HepG2 (cell line): ENCODE measurements around the gene PDGFRB. TPM values are rescaled to one million over a fixed set of nuclear protein-coding genes. Genes with fewer than 3 reads are reported as not detected.

Source experiments
- ATAC-seq: fragments of 200-7000 bp; cut with Tn5 transposase; 3 replicates; pipeline ENCODE4 v1.9.1; 2020; ENCODE audit warnings: mild to moderate bottlenecking, moderate library complexity
- BruUV-seq: library from RNA; stranded (reverse); fragments of 400-500 nt; replicated peaks from 2 replicates; lab custom pipeline; 2021; lab: Mats Ljungman, UMichigan
- CTCF ChIA-PET: fragments of 300-600 bp; formaldehyde crosslinking; extraction: SDS; loops from one replicate; lab custom pipeline; 2021; ENCODE audit warnings: low total read pairs, inconsistent platforms, low intra/inter-chr PET ratio; lab: Yijun Ruan, JAX
- POLR2A ChIA-PET: fragments of 350-600 bp; sonication (Branson Sonifier 250); formaldehyde crosslinking; loops from one replicate; lab custom pipeline; 2020; ENCODE audit warnings: antibody characterized with exemption, inconsistent platforms; lab: Yijun Ruan, JAX
- DNase-seq: peaks from one replicate; pipeline ENCODE4 v3.0.0-alpha.2; 2015; ENCODE audit warnings: low spot score
- FAIRE-seq: peaks from 3 replicates; lab custom pipeline; 2011; peaks lifted over from hg19 to GRCh38; lab: Jason Lieb, UNC
- H2AFZ ChIP-seq: one replicate; pipeline ENCODE4 v1.6.1; 2011; ENCODE audit warnings: low read length, inconsistent platforms
- H3K27ac ChIP-seq: fragments of 300-600 bp; 3 replicates; pipeline ENCODE4 v1.8.0; 2011; ENCODE audit warnings: mixed run types, mild to moderate bottlenecking, mixed read lengths, low read length, inconsistent platforms; ENCODE audit not compliant: insufficient read depth; ENCODE audit errors: extremely low read length
- H3K27me3 ChIP-seq, 2 experiments: fragments of 200-600 bp in 1 of 2; 2 replicates in 1 of 2; 3 replicates in 1 of 2; pipeline versions ENCODE4 v1.6.0 to v1.8.0; 2011; ENCODE audit warnings: low read length in 2 of 2, mild to moderate bottlenecking in 2 of 2, moderate library complexity in 2 of 2, inconsistent platforms in 1 of 2; ENCODE audit not compliant: insufficient read depth in 2 of 2, control insufficient read depth in 1 of 2
- H3K36me3 ChIP-seq, 2 experiments: fragments of 200-600 bp in 1 of 2; replicated peaks in 1 of 2; 2 replicates in 1 of 2; 3 replicates in 1 of 2; pipeline versions ENCODE4 v1.5.1 to v1.8.0; 2011; ENCODE audit warnings: low read length in 2 of 2, inconsistent platforms in 1 of 2; ENCODE audit not compliant: insufficient read depth in 2 of 2, control insufficient read depth in 1 of 2
- H3K4me1 ChIP-seq: 2 replicates; pipeline ENCODE4 v1.5.1; 2012; ENCODE audit warnings: low read length, inconsistent platforms; ENCODE audit not compliant: insufficient read depth
- H3K4me2 ChIP-seq: 2 replicates; pipeline ENCODE4 v1.6.0; 2011; ENCODE audit warnings: low read depth, low read length, inconsistent platforms
- H3K4me3 ChIP-seq, 3 experiments: fragments of 200-600 bp in 1 of 3; sonication (generic), shearing (Covaris generic) in 1 of 3; replicated peaks in 1 of 3; 2 replicates each; pipeline ENCODE4 v1.5.1; 2011 to 2016; ENCODE audit warnings: low read length in 3 of 3, inconsistent platforms in 2 of 3, low read depth in 2 of 3, mild to moderate bottlenecking in 2 of 3, control low read depth in 1 of 3, mixed read lengths in 1 of 3; ENCODE audit not compliant: insufficient read depth in 1 of 3
- H3K79me2 ChIP-seq: one replicate; pipeline ENCODE4 v1.6.1; 2011; ENCODE audit warnings: low read length, inconsistent platforms; ENCODE audit not compliant: insufficient read depth
- H3K9ac ChIP-seq: 2 replicates; pipeline ENCODE4 v1.6.0; 2011; ENCODE audit warnings: mild to moderate bottlenecking, low read depth, low read length, inconsistent platforms; ENCODE audit not compliant: insufficient read depth
- H3K9me3 ChIP-seq: 2 replicates; pipeline ENCODE4 v1.5.1; 2012; ENCODE audit warnings: mild to moderate bottlenecking, low read length
- H4K20me1 ChIP-seq: 2 replicates; pipeline ENCODE4 v1.6.0; 2011; ENCODE audit warnings: inconsistent platforms, mild to moderate bottlenecking, low read length, moderate library complexity; ENCODE audit not compliant: insufficient read depth
- ADNP ChIP-seq: sonication (generic); formaldehyde crosslinking; IDR thresholded peaks from 2 replicates; pipeline ENCODE4 v1.4.0; 2020; ENCODE audit warnings: missing genetic modification reagents
- HOXA9 ChIP-seq: sonication (generic); formaldehyde crosslinking; IDR thresholded peaks from 2 replicates; pipeline ENCODE4 v1.8.1; 2022; ENCODE audit warnings: missing genetic modification reagents, mild to moderate bottlenecking, moderate library complexity, borderline replicate concordance
- MED13 ChIP-seq: sonication (generic); formaldehyde crosslinking; IDR thresholded peaks from 2 replicates; pipeline ENCODE4 v1.5.0; 2020; ENCODE audit warnings: missing genetic modification reagents
- NCOA5 ChIP-seq: sonication (generic); formaldehyde crosslinking; IDR thresholded peaks from 2 replicates; pipeline ENCODE4 v1.4.0; 2020; ENCODE audit warnings: missing genetic modification reagents
- POLR2G ChIP-seq: fragments of 200-400 bp; formaldehyde crosslinking; IDR thresholded peaks from 2 replicates; pipeline ENCODE4 v1.6.1; 2018; ENCODE audit warnings: mild to moderate bottlenecking, low read depth, low read length, moderate library complexity
- REXO4 ChIP-seq: sonication (generic); formaldehyde crosslinking; IDR thresholded peaks from 2 replicates; pipeline ENCODE4 v1.8.0; 2022; ENCODE audit warnings: missing genetic modification reagents, mild to moderate bottlenecking, borderline replicate concordance
- SCMH1 ChIP-seq: sonication (generic); formaldehyde crosslinking; IDR thresholded peaks from 2 replicates; pipeline ENCODE4 v1.9.0; 2021; ENCODE audit warnings: missing genetic modification reagents, mild to moderate bottlenecking, borderline replicate concordance
- SMC3 ChIP-seq: IDR thresholded peaks from 2 replicates; pipeline ENCODE4 v1.6.1; 2011; ENCODE audit warnings: low read length, improper control_type of control experiment
- ZBTB38 ChIP-seq: sonication (generic); formaldehyde crosslinking; IDR thresholded peaks from 2 replicates; pipeline ENCODE4 v1.5.1; 2020; ENCODE audit warnings: mild to moderate bottlenecking, missing genetic modification reagents
- ZC3H13 ChIP-seq: sonication (generic); formaldehyde crosslinking; IDR thresholded peaks from 2 replicates; pipeline ENCODE4 v1.8.1; 2023; ENCODE audit warnings: mild to moderate bottlenecking, missing genetic modification reagents, moderate library complexity
- ZNF776 ChIP-seq: sonication (generic); formaldehyde crosslinking; IDR thresholded peaks from 2 replicates; pipeline ENCODE4 v1.4.0; 2020; ENCODE audit warnings: mild to moderate bottlenecking, missing genetic modification reagents
- ZNF781 ChIP-seq: sonication (generic); formaldehyde crosslinking; IDR thresholded peaks from 2 replicates; pipeline ENCODE4 v1.5.1; 2020; ENCODE audit warnings: borderline replicate concordance, mild to moderate bottlenecking, missing genetic modification reagents; ENCODE audit errors: not compliant biosample characterization
- ZZZ3 ChIP-seq: sonication (generic); formaldehyde crosslinking; IDR thresholded peaks from 2 replicates; pipeline ENCODE4 v1.4.0; 2020; ENCODE audit warnings: missing genetic modification reagents, mild to moderate bottlenecking, borderline replicate concordance
- WGBS: methylation state at CpG from one replicate; pipeline ENCODE4 v1.1.6; 2017; ENCODE audit warnings: low lambda C conversion rate; 5-methylcytosine and 5-hydroxymethylcytosine counted together
- in situ Hi-C: cut with HindIII; loops from 2 replicates; pipeline ENCODE4 v1.10.0; 2017; ENCODE audit warnings: low pct_unique_long_range_greater_than_20kb; ENCODE audit not compliant: extremely low pct_ligation_motif_present
- intact Hi-C: fragments of 100-400 bp; cut with micrococcal nuclease; formaldehyde crosslinking; loops from one replicate; pipeline ENCODE4 v1.10.0; 2022; ENCODE audit not compliant: unreplicated experiment
- polyA plus RNA-seq, 8 experiments: library from polyadenylated mRNA; depleted of rRNA in 3 of 8; stranded (reverse) in 7 of 8; unstranded in 1 of 8; fragments of >200 nt; fragmentation: Illumina TruSeq in 4 of 8; extraction: Trizol in 4 of 8; gene quantifications; 2 replicates each; pipeline versions ENCODE4 v1.2.1 to v1.2.3, GENCODE V29; 2011 to 2016; ENCODE audit warnings: low read depth in 4 of 8, missing spikeins in 1 of 8, mixed read lengths in 1 of 8; ENCODE audit not compliant: insufficient read depth in 1 of 8
- total RNA-seq, 5 experiments: library from RNA; depleted of rRNA; stranded (reverse); fragments of >200 nt; fragmentation: Illumina TruSeq; extraction: Trizol; gene quantifications; 2 replicates each; pipeline ENCODE4 v1.2.3, GENCODE V29; 2016; ENCODE audit warnings: low read depth in 1 of 5
- TF ChIP-seq, protein P1 (sequence below): sonication (generic); formaldehyde crosslinking; IDR thresholded peaks from 2 replicates; pipeline ENCODE4 v1.4.0; 2020; ENCODE audit warnings: mild to moderate bottlenecking, missing genetic modification reagents
- TF ChIP-seq, protein P2 (sequence below): sonication (generic); IDR thresholded peaks from 2 replicates; pipeline ENCODE4 v1.6.1; 2016; ENCODE audit warnings: low read depth, borderline replicate concordance
- TF ChIP-seq, protein P3 (sequence below): sonication (generic); formaldehyde crosslinking; IDR thresholded peaks from 2 replicates; pipeline ENCODE4 v1.4.0; 2020; ENCODE audit warnings: missing genetic modification reagents, low read depth, mild to moderate bottlenecking, borderline replicate concordance

PDGFRB gene
- total and polyA plus RNA-seq, 2 of the 13 experiments (the other 11 are each of a cell fraction or from before 2014, with no cell fraction given): 4.0 to 21.0 TPM

DNA sequence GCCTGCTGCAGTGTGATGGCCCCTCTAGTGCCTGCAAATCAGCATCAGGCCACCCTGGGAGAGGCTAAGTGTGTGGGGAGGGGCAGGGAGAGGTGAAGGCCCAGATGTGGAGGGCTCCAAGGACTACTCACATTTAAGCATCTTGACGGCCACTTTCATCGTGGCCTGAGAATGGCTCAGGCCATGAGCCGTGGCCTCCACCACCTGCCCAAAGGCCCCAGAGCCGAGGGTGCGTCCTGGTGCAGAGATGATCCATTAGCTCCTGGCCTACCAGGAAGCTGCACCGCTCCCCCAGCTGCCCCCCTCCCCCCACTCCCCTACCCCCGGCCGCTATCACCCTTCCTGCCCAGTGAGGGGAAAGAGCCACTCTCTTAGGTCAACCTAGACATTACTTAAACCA, 31.0 kb downstream of the PDGFRB start:
- Histone ChIP-seq H3K4me1 (peaks cover 28% of the 10 kb centered on the region), H3K4me2 (no peak overlapping the region), H3K79me2 (no peaks in the 10 kb centered on the region), H4K20me1 (no peaks in the 10 kb centered on the region), H3K27me3 (no peaks in the 10 kb centered on the region), H3K9me3 (no peaks in the 10 kb centered on the region), H3K27ac (no peak overlapping the region), H3K36me3 (no peaks in the 10 kb centered on the region; a peak in 1 of 5 replicates), H3K9ac (no peak overlapping the region), H3K4me3 (no peak overlapping the region), H2AFZ (no peak overlapping the region)
- ChIA-PET POLR2A (no interaction called here), CTCF (no interaction called here)
- FAIRE-seq (no peak), DNase-seq (no peak), ATAC-seq (no peak)
- BruUV-seq: no TSS peak
- in situ Hi-C loops: no loop called here
- intact Hi-C loops: loop anchor here (10.0 kb wide), 1 partner anchor 290 kb away; no protein-coding TSS in a partner anchor
- 88% methylated on average over 5 of the region's 8 CpGs for WGBS
- no peak for TF ChIP-seq ZNF776 (CRISPR knock-in tag)
- TF ChIP-seq HOXA9: no peak
- TF ChIP-seq ZC3H13 (CRISPR knock-in tag): no peak
- TF ChIP-seq SCMH1 (CRISPR knock-in tag): no peak
- TF ChIP-seq, protein P1, sequence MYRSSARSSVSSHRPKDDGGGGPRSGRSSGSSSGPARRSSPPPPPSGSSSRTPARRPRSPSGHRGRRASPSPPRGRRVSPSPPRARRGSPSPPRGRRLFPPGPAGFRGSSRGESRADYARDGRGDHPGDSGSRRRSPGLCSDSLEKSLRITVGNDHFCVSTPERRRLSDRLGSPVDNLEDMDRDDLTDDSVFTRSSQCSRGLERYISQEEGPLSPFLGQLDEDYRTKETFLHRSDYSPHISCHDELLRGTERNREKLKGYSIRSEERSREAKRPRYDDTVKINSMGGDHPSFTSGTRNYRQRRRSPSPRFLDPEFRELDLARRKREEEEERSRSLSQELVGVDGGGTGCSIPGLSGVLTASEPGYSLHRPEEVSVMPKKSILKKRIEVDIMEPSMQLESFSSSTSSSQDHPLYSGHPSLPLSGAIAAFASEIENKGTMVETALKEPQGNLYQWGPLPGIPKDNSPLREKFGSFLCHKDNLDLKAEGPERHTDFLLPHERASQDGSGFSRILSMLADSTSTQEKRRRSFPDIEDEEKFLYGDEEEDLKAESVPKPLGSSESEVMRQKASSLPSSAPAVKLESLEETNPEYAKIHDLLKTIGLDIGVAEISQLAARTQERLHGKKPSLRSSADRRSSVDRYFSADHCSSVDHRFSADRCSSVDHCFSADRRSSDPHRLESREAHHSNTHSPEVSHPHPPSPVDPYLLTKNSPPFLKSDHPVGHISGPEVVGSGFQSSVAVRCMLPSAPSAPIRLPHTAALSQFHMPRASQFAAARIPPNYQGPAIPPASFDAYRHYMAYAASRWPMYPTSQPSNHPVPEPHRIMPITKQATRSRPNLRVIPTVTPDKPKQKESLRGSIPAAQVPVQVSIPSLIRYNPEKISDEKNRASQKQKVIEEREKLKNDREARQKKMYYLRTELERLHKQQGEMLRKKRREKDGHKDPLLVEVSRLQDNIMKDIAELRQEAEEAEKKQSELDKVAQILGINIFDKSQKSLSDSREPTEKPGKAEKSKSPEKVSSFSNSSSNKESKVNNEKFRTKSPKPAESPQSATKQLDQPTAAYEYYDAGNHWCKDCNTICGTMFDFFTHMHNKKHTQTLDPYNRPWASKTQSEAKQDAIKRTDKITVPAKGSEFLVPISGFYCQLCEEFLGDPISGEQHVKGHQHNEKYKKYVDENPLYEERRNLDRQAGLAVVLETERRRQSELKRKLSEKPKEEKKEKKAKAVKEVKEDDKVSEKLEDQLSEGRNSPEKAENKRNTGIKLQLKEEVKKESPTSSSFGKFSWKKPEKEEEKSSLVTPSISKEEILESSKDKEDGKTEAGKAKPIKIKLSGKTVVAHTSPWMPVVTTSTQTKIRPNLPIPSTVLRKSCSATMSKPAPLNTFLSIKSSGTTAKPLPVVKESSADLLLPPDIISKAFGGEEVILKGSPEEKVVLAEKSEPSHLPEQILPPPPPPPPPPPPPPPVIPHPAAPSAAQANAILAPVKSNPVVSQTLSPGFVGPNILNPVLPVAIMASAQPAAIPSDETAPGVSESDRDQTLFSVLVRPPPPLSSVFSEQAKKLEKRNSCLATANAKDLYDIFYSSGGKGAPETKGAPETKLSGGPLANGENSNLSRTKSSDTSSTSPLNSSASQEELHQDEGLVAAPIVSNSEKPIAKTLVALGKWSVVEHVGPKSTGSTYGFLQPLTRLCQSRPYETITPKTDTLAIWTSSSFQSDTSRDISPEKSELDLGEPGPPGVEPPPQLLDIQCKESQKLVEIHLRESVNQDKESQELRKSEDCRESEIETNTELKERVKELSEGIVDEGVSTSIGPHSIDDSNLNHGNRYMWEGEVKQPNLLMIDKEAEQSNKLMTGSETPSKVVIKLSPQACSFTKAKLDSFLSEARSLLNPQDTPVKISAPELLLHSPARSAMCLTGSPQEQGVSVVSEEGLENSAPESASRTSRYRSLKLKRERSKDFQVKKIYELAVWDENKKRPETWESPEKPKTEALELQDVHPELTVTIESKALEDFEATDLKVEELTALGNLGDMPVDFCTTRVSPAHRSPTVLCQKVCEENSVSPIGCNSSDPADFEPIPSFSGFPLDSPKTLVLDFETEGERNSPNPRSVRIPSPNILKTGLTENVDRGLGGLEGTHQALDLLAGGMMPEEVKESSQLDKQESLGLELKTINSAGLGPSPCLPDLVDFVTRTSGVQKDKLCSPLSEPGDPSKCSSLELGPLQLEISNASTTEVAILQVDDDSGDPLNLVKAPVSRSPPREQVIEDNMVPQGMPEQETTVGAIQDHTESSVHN (CRISPR knock-in tag): no peak
- TF ChIP-seq ADNP (CRISPR knock-in tag): no peak
- TF ChIP-seq ZBTB38 (CRISPR knock-in tag): no peak
- no peak for TF ChIP-seq POLR2G
- TF ChIP-seq, protein P2, sequence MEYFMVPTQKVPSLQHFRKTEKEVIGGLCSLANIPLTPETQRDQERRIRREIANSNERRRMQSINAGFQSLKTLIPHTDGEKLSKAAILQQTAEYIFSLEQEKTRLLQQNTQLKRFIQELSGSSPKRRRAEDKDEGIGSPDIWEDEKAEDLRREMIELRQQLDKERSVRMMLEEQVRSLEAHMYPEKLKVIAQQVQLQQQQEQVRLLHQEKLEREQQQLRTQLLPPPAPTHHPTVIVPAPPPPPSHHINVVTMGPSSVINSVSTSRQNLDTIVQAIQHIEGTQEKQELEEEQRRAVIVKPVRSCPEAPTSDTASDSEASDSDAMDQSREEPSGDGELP: no peak
- TF ChIP-seq, protein P3, sequence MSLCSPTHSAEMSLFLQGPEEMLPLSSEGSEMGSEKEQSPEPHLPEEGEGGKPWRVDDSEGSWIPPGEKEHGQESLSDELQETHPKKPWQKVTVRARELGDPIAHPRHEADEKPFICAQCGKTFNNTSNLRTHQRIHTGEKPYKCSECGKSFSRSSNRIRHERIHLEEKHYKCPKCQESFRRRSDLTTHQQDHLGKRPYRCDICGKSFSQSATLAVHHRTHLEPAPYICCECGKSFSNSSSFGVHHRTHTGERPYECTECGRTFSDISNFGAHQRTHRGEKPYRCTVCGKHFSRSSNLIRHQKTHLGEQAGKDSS (CRISPR knock-in tag): no peak
- TF ChIP-seq NCOA5: no peak
- no peak for TF ChIP-seq REXO4
- no peak for TF ChIP-seq ZZZ3 (CRISPR knock-in tag)
- no peak for TF ChIP-seq ZNF781 (CRISPR knock-in tag)
- no peak for TF ChIP-seq SMC3
- no peak for TF ChIP-seq MED13 (CRISPR knock-in tag)
